GM23338 (cell line): Measurements from ENCODE around the gene PRKX.
"Not testable (repeated sequence)": the region's sequence is repeated elsewhere in the genome, so short reads cannot be mapped to it uniquely, and the experiment has no call there.

Experiments used
- CTCF ChIP-seq, 2 experiments: fragments of 200-600 bp in 1 of 2; sonication (generic) in 1 of 2; conservative IDR thresholded peaks; 2 replicates each; pipeline versions ENCODE4 v1.5.1 to v1.6.1; 2016 to 2017; ENCODE audit warnings: antibody characterized with exemption in 2 of 2, low read depth in 2 of 2, mild to moderate bottlenecking in 2 of 2, moderate library complexity in 1 of 2
- POLR2AphosphoS5 ChIP-seq: IDR thresholded peaks from 2 replicates; pipeline ENCODE4 v1.6.1; 2016; ENCODE audit warnings: antibody characterized with exemption, low read depth

GRCh38 chrX:3703251-3703650 lies 10.2 kb downstream of the PRKX start:
- not testable (repeated sequence) for TF ChIP-seq POLR2AphosphoS5; CTCF (conservative IDR thresholded peaks at IDR 0.05; ENCODE audit: low read depth in 2 of 2)
